OCI-LY7 (cell line): ENCODE measurements around the gene CPNE5.

Source experiments
- CTCF ChIP-seq: fragments of 200-600 bp; sonication (generic); conservative IDR thresholded peaks from 2 replicates; pipeline ENCODE4 v1.5.1; 2014; ENCODE audit warnings: mild to moderate bottlenecking, antibody characterized with exemption, low read length, moderate library complexity, mixed read lengths
- EZH2phosphoT487 ChIP-seq: fragments of 200-600 bp; sonication (generic); IDR thresholded peaks from 2 replicates; pipeline ENCODE4 v1.6.1; 2018; ENCODE audit warnings: low read depth, borderline replicate concordance, mild to moderate bottlenecking, mixed run types, antibody characterized with exemption, low read length, moderate library complexity, mixed read lengths

- TF ChIP-seq CTCF (no peak), EZH2phosphoT487 (no peak)
These were observed 40.4 kb downstream of the CPNE5 start for GRCh38 chr6:36798852-36799251.
